Keratinocyte (primary cell): ENCODE results near the gene PRR5.

Experiments used
- EZH2 ChIP-seq: IDR thresholded peaks from one replicate; pipeline ENCODE4 v1.6.1; 2012; ENCODE audit warnings: inconsistent platforms, mild to moderate bottlenecking, low read length, moderate library complexity
- TF ChIP-seq, protein P1 (sequence below), 3 experiments: IDR thresholded peaks in 1 of 3; conservative IDR thresholded peaks in 1 of 3; optimal IDR thresholded peaks in 1 of 3; 2 replicates in 2 of 3; 3 replicates in 1 of 3; pipeline versions ENCODE3 to v1.5.1; 2011; ENCODE audit warnings: low read length in 3 of 3, mild to moderate bottlenecking in 3 of 3, moderate library complexity in 2 of 3, control low read depth in 1 of 3, inconsistent platforms in 1 of 3; ENCODE audit not compliant: insufficient read depth in 2 of 3; ENCODE audit errors: extremely low read depth in 1 of 3

DNA sequence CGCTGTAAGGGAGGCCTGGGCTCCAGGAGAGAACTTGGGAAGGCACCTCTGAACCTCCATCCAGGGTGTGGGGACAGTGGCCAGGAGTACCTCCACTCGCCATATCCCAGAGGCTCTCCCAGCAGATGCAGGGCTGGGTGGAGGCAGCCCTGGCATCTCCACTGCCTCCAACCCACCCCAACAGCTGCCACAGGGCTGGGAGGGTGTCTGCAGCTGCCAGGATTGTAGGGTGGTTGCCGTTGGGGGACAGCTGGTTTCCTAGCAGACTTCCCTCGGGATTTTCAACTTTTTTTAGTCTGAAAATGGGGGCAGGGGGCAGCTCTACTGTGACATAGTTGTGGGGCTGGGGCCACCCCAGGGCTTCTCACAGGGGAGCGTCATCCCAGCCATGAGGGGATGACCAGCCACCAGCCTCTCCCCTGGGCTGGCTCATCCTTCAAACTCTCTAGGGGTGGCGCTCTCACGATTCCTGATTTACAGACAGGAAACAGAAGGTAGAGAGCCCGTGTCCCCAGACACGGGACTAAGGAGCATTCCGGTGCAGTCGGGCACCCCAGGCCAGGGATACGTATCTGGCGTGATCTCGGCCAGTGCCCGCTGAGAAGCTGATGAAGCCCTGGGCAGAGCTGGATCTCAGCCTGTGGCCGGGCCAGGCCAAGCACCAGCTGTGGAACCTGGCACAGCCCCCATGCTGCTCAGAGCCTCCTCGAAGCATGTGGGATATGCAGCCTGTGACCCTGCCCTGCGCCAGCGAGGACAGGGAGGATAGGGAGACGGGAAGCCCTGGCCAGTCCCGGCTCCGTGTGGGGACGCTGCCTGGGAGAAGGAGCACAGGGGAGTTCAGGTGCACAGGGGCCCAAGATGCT, 9.9 kb downstream of the PRR5 start:
- TF ChIP-seq, protein P1, sequence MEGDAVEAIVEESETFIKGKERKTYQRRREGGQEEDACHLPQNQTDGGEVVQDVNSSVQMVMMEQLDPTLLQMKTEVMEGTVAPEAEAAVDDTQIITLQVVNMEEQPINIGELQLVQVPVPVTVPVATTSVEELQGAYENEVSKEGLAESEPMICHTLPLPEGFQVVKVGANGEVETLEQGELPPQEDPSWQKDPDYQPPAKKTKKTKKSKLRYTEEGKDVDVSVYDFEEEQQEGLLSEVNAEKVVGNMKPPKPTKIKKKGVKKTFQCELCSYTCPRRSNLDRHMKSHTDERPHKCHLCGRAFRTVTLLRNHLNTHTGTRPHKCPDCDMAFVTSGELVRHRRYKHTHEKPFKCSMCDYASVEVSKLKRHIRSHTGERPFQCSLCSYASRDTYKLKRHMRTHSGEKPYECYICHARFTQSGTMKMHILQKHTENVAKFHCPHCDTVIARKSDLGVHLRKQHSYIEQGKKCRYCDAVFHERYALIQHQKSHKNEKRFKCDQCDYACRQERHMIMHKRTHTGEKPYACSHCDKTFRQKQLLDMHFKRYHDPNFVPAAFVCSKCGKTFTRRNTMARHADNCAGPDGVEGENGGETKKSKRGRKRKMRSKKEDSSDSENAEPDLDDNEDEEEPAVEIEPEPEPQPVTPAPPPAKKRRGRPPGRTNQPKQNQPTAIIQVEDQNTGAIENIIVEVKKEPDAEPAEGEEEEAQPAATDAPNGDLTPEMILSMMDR (optimal IDR thresholded peaks at IDR 0.05 in 1 of 3, IDR thresholded peaks at IDR 0.05 in 1 of 3, conservative IDR thresholded peaks at IDR 0.05 in 1 of 3; ENCODE audit: extremely low read depth in 1 of 3, insufficient read depth in 2 of 3, low read length in 3 of 3) = no peak
- TF ChIP-seq EZH2 = no peak
